SK-N-SH (cell line): ENCODE measurements around the gene MTUS2. TPM values are rescaled to one million over a fixed set of nuclear protein-coding genes. Genes with fewer than 3 reads are reported as not detected.

Experiments
- CTCF ChIA-PET: fragments of 300-600, 350-600 bp; formaldehyde crosslinking; extraction: SDS; loops from one replicate; lab custom pipeline; 2021; lab: Yijun Ruan, JAX
- POLR2A ChIA-PET: fragments of 350-600 bp; sonication (Branson Sonifier 250); formaldehyde crosslinking; extraction: SDS; loops from one replicate; lab custom pipeline; 2020; ENCODE audit warnings: antibody characterized with exemption, inconsistent platforms; lab: Yijun Ruan, JAX
- DNase-seq: peaks from one replicate; pipeline ENCODE4 v3.0.0; 2012
- H2AFZ ChIP-seq: fragments of 200-600 bp; sonication (generic); 2 replicates; pipeline ENCODE4 v1.8.1; 2016; ENCODE audit warnings: antibody characterized with exemption, mild to moderate bottlenecking, low read depth
- H3F3A ChIP-seq: fragments of 200-600 bp; sonication (generic); replicated peaks from 2 replicates; pipeline ENCODE3; 2016; ENCODE audit warnings: antibody characterized with exemption, mild to moderate bottlenecking; ENCODE audit not compliant: insufficient read depth
- H3K27ac ChIP-seq, 2 experiments: fragments of 200-500 bp in 1 of 2; fragments of 200-600 bp in 1 of 2; sonication (Bioruptor generic) in 1 of 2; sonication (generic), shearing (Covaris generic) in 1 of 2; 2 replicates each; pipeline versions ENCODE4 v1.5.1 to v1.6.1; 2014 to 2016; ENCODE audit warnings: low read depth in 2 of 2, inconsistent platforms in 1 of 2, low read length in 1 of 2, mild to moderate bottlenecking in 1 of 2, mixed read lengths in 1 of 2
- H3K27me3 ChIP-seq: fragments of 200-600 bp; sonication (generic), shearing (Covaris generic); 2 replicates; pipeline ENCODE4 v1.6.1; 2016; ENCODE audit warnings: mixed run types; ENCODE audit not compliant: insufficient read depth
- H3K36me3 ChIP-seq, 2 experiments: fragments of 200-500 bp in 1 of 2; fragments of 200-600 bp in 1 of 2; sonication (Bioruptor generic) in 1 of 2; sonication (generic) in 1 of 2; replicated peaks in 1 of 2; 2 replicates each; pipeline versions ENCODE3 to v1.5.1; 2014 to 2016; ENCODE audit warnings: low read length in 1 of 2, mild to moderate bottlenecking in 1 of 2; ENCODE audit not compliant: insufficient read depth in 2 of 2, control insufficient read depth in 1 of 2
- H3K4me1 ChIP-seq, 2 experiments: fragments of 200-500 bp in 1 of 2; fragments of 200-600 bp in 1 of 2; sonication (Bioruptor generic) in 1 of 2; sonication (generic), shearing (Covaris generic) in 1 of 2; 2 replicates each; pipeline versions ENCODE4 v1.5.1 to v1.6.1; 2014 to 2016; ENCODE audit warnings: low read depth in 1 of 2, low read length in 1 of 2, mixed run types in 1 of 2; ENCODE audit not compliant: insufficient read depth in 2 of 2, control insufficient read depth in 1 of 2
- H3K4me2 ChIP-seq: fragments of 200-600 bp; sonication (generic), shearing (Covaris generic); 2 replicates; pipeline ENCODE4 v1.6.1; 2017; ENCODE audit warnings: mixed run types
- H3K4me3 ChIP-seq, 2 experiments: fragments of 200-500 bp in 1 of 2; fragments of 200-600 bp in 1 of 2; sonication (Bioruptor generic) in 1 of 2; sonication (generic), shearing (Covaris generic) in 1 of 2; 2 replicates each; pipeline versions ENCODE4 v1.5.1 to v1.8.1; 2014 to 2016; ENCODE audit warnings: low read depth in 2 of 2, inconsistent platforms in 1 of 2, low read length in 1 of 2, mild to moderate bottlenecking in 1 of 2, mixed read lengths in 1 of 2, moderate library complexity in 1 of 2
- H3K79me2 ChIP-seq: fragments of 200-600 bp; sonication (generic); 2 replicates; pipeline ENCODE4 v1.8.1; 2017; ENCODE audit warnings: mild to moderate bottlenecking; ENCODE audit not compliant: insufficient read depth
- H3K9ac ChIP-seq: fragments of 200-600 bp; sonication (generic); 2 replicates; pipeline ENCODE4 v1.6.1; 2017; ENCODE audit warnings: mixed run types
- H3K9me2 ChIP-seq: fragments of 200-600 bp; sonication (generic); 2 replicates; pipeline ENCODE4 v1.6.1; 2017; ENCODE audit warnings: mixed run types
- H3K9me3 ChIP-seq: fragments of 200-600 bp; sonication (generic); 2 replicates; pipeline ENCODE4 v1.6.1; 2017; ENCODE audit warnings: mixed run types, mild to moderate bottlenecking, moderate library complexity
- H4K20me1 ChIP-seq: fragments of 200-600 bp; sonication (generic); 2 replicates; pipeline ENCODE4 v1.6.1; 2017; ENCODE audit warnings: mild to moderate bottlenecking, mixed run types; ENCODE audit not compliant: insufficient read depth
- CHD2 ChIP-seq: fragments of 150-350 bp; IDR thresholded peaks from 2 replicates; pipeline ENCODE4 v1.6.1; 2018; ENCODE audit warnings: low read length; ENCODE audit not compliant: partially characterized antibody
- CTCF ChIP-seq: fragments of 200-600 bp; sonication (generic); IDR thresholded peaks from 2 replicates; pipeline ENCODE4 v1.6.1; 2017; ENCODE audit warnings: antibody characterized with exemption, mild to moderate bottlenecking, moderate library complexity
- EP300 ChIP-seq, 2 experiments: IDR thresholded peaks; 2 replicates each; pipeline versions ENCODE4 v1.4.0 to v1.6.1; 2012; ENCODE audit warnings: borderline replicate concordance in 1 of 2, low read depth in 1 of 2, low read length in 1 of 2
- FOSL2 ChIP-seq: IDR thresholded peaks from 2 replicates; pipeline ENCODE4 v1.4.0; 2012; ENCODE audit warnings: low read depth, mild to moderate bottlenecking, moderate library complexity, borderline replicate concordance
- FOXM1 ChIP-seq: IDR thresholded peaks from 2 replicates; pipeline ENCODE4 v1.4.0; 2012; ENCODE audit warnings: low read depth, mild to moderate bottlenecking
- GABPA ChIP-seq: IDR thresholded peaks from 2 replicates; pipeline ENCODE4 v1.4.0; 2012; ENCODE audit warnings: low read depth, mild to moderate bottlenecking
- GATA2 ChIP-seq: sonication (generic); formaldehyde crosslinking; IDR thresholded peaks from 2 replicates; pipeline ENCODE4 v1.5.0; 2020; ENCODE audit warnings: mild to moderate bottlenecking, missing genetic modification reagents
- JUND ChIP-seq: IDR thresholded peaks from 2 replicates; pipeline ENCODE4 v1.4.0; 2012
- MEF2A ChIP-seq: IDR thresholded peaks from 2 replicates; pipeline ENCODE4 v1.4.0; 2012; ENCODE audit warnings: low read depth, borderline replicate concordance
- MXI1 ChIP-seq: IDR thresholded peaks from 2 replicates; pipeline ENCODE4 v1.6.1; 2012; ENCODE audit warnings: mild to moderate bottlenecking, low read depth, low read length, improper control_type of control experiment
- NFIC ChIP-seq: IDR thresholded peaks from 2 replicates; pipeline ENCODE4 v1.4.0; 2012; ENCODE audit warnings: borderline replicate concordance
- RAD21 ChIP-seq: IDR thresholded peaks from 2 replicates; pipeline ENCODE4 v1.6.1; 2012; ENCODE audit warnings: mild to moderate bottlenecking, low read length
- RCOR1 ChIP-seq: fragments of 150-350 bp; IDR thresholded peaks from 2 replicates; pipeline ENCODE4 v1.6.1; 2017; ENCODE audit warnings: antibody characterized with exemption, low read length
- RFX5 ChIP-seq: IDR thresholded peaks from 2 replicates; pipeline ENCODE4 v1.6.1; 2012; ENCODE audit warnings: mild to moderate bottlenecking, improper control_type of control experiment, low read length
- SIN3A ChIP-seq: IDR thresholded peaks from 2 replicates; pipeline ENCODE4 v1.6.1; 2012; ENCODE audit warnings: low read depth, mild to moderate bottlenecking, low read length, moderate library complexity, borderline replicate concordance
- TCF12 ChIP-seq: IDR thresholded peaks from 2 replicates; pipeline ENCODE4 v1.4.0; 2012
- TEAD4 ChIP-seq: IDR thresholded peaks from 2 replicates; pipeline ENCODE4 v1.4.0; 2012; ENCODE audit warnings: mild to moderate bottlenecking, borderline replicate concordance; ENCODE audit not compliant: insufficient read depth
- YY1 ChIP-seq: IDR thresholded peaks from 2 replicates; pipeline ENCODE4 v1.4.0; 2012; ENCODE audit warnings: low read depth, mild to moderate bottlenecking
- ZBTB33 ChIP-seq: IDR thresholded peaks from 2 replicates; pipeline ENCODE4 v1.4.0; 2012; ENCODE audit warnings: low read depth, borderline replicate concordance
- WGBS: methylation state at CpG from one replicate; pipeline ENCODE4 v1.1.6; 2017; ENCODE audit warnings: low lambda C conversion rate; 5-methylcytosine and 5-hydroxymethylcytosine counted together
- polyA plus RNA-seq, 3 experiments: library from polyadenylated mRNA; depleted of rRNA; stranded (reverse); fragments of >200 nt; gene quantifications; 2 replicates each; pipeline ENCODE4 v1.2.3, GENCODE V29; 2012
- TF ChIP-seq, protein P1 (sequence below): IDR thresholded peaks from 2 replicates; pipeline ENCODE4; 2012
- TF ChIP-seq, protein P2 (sequence below): IDR thresholded peaks from 2 replicates; pipeline ENCODE4 v1.4.0; 2012; ENCODE audit warnings: low read depth

The MTUS2 gene
- polyA plus RNA-seq, 1 of the 3 experiments (the other 2 are of a cell fraction) = 1.7 TPM

- TF ChIP-seq GABPA (no peak), RFX5 (no peak), YY1 (no peak), FOXM1 (no peak)
Measured at GRCh38 chr13:29514720-29515310, 694.7 kb downstream of the MTUS2 start (continued).

DNA sequence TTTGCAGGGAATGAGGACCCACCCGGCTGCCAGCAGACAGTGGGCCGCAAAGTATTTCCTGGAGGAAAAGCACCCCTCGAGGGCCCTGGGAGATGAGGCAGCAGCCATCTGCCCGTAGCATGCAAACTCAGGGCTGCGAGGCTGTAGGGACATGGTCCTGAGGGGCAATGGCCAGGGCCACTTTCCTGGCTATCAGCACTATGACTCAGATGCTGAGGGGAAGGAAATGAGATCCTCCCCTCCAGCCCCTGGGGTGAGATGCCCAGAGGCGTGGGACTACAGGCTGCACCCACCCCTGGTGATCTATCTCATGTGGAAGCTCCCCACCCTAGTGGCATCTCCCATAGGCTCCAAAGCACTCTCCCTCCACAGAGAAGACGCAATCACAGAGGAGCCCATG, 695.2 kb downstream of the MTUS2 start:
- CTCF ChIA-PET = interaction anchor here (0.6 kb wide), 1 partner anchor 231 kb away, joined by 3 read pairs; no protein-coding TSS in a partner anchor
- Histone ChIP-seq H3K9me3 (no peaks in the 10 kb centered on the region), H4K20me1 (no peaks in the 10 kb centered on the region), H3K79me2 (peaks cover 10% of the 10 kb centered on the region; the same call in 1 of the 2 replicates), H3F3A (peaks cover 2% of the 10 kb centered on the region), H3K4me1 (peaks cover 0 to 5% of the 10 kb centered on the region in 2 experiments; a peak in 2 of 4 replicates), H3K36me3 (peaks cover 28 to 81% of the 10 kb centered on the region in 2 experiments), H3K4me3 (no peak overlapping the region), H3K27me3 (no peaks in the 10 kb centered on the region), H3K9me2 (no peaks in the 10 kb centered on the region), H3K4me2 (no peak overlapping the region), H3K27ac (no peak overlapping the region), H2AFZ (no peak overlapping the region), H3K9ac (no peak overlapping the region)
- 100% methylated on average over 1 of the region's 7 CpGs for WGBS
- TF ChIP-seq GABPA (no peak), EP300 (IDR thresholded peaks at IDR 0.05; ENCODE audit: borderline replicate concordance in 1 of 2, low read depth in 1 of 2, low read length in 1 of 2) (no peak), MEF2A (no peak), RCOR1 (no peak), RAD21 (no peak), SIN3A (no peak), TEAD4 (no peak), CTCF (no peak), CHD2 (no peak), RFX5 (no peak), MXI1 (no peak), FOSL2 (no peak), TCF12 (no peak), NFIC (no peak), YY1 (no peak), GATA2 (CRISPR knock-in tag) (no peak), JUND (no peak), ZBTB33 (no peak)
- TF ChIP-seq, protein P1, sequence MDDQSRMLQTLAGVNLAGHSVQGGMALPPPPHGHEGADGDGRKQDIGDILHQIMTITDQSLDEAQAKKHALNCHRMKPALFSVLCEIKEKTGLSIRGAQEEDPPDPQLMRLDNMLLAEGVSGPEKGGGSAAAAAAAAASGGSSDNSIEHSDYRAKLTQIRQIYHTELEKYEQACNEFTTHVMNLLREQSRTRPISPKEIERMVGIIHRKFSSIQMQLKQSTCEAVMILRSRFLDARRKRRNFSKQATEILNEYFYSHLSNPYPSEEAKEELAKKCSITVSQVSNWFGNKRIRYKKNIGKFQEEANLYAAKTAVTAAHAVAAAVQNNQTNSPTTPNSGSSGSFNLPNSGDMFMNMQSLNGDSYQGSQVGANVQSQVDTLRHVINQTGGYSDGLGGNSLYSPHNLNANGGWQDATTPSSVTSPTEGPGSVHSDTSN = no peak
- TF ChIP-seq, protein P2, sequence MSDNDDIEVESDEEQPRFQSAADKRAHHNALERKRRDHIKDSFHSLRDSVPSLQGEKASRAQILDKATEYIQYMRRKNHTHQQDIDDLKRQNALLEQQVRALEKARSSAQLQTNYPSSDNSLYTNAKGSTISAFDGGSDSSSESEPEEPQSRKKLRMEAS = no peak
- POLR2A ChIA-PET = no interaction called here
- no peak for DNase-seq
